GM18526 (cell line): Measurements from ENCODE around the gene PRKCH.

ENCODE experiments used
- POLR2A ChIP-seq: IDR thresholded peaks from 3 replicates; pipeline ENCODE4 v1.6.1; 2011; ENCODE audit not compliant: insufficient read length; ENCODE audit errors: extremely low read depth

The PRKCH gene

GRCh38 chr14:61330511-61330910 lies 9.1 kb downstream of the PRKCH start:
- no peak for TF ChIP-seq POLR2A

GRCh38 chr14:61331992-61332657 lies 10.7 kb downstream of the PRKCH start:
- no peak for TF ChIP-seq POLR2A

GRCh38 chr14:61332658-61333029 lies 11.3 kb downstream of the PRKCH start:
- TF ChIP-seq POLR2A = no peak

- TF ChIP-seq POLR2A = no peak
Observed at GRCh38 chr14:61333087-61333486, 11.7 kb downstream of the PRKCH start.

GRCh38 chr14:61334197-61334701 lies 12.9 kb downstream of the PRKCH start:
- TF ChIP-seq POLR2A = no peak

GRCh38 chr14:61335049-61335448 lies 13.7 kb downstream of the PRKCH start:
- no peak for TF ChIP-seq POLR2A

GRCh38 chr14:61335671-61336275 lies 14.4 kb downstream of the PRKCH start:
- no peak for TF ChIP-seq POLR2A

- TF ChIP-seq POLR2A = no peak
Observed at GRCh38 chr14:61337893-61338292, 16.5 kb downstream of the PRKCH start.

GRCh38 chr14:61338457-61338856 lies 17.1 kb downstream of the PRKCH start:
- TF ChIP-seq POLR2A = no peak

- TF ChIP-seq POLR2A = no peak
Observed at GRCh38 chr14:61341275-61342206, 20.2 kb downstream of the PRKCH start.

GRCh38 chr14:61342486-61342885 lies 21.1 kb downstream of the PRKCH start:
- TF ChIP-seq POLR2A = no peak

GRCh38 chr14:61342932-61343331 lies 21.6 kb downstream of the PRKCH start:
- no peak for TF ChIP-seq POLR2A

- TF ChIP-seq POLR2A = no peak
Observed at GRCh38 chr14:61343471-61343870, 22.1 kb downstream of the PRKCH start.

GRCh38 chr14:61343991-61344405 lies 22.6 kb downstream of the PRKCH start:
- no peak for TF ChIP-seq POLR2A

- TF ChIP-seq POLR2A = no peak
Observed at GRCh38 chr14:61344437-61345150, 23.2 kb downstream of the PRKCH start.

GRCh38 chr14:61345151-61345482 lies 23.7 kb downstream of the PRKCH start:
- no peak for TF ChIP-seq POLR2A

- TF ChIP-seq POLR2A = no peak
Observed at GRCh38 chr14:61346221-61346620, 24.8 kb downstream of the PRKCH start.
